ENCODE measurements around the gene PAK2. TPM values are rescaled to one million over a fixed set of nuclear protein-coding genes. Genes with fewer than 3 reads are reported as not detected.
"Not testable (repeated sequence)": the region's sequence is repeated elsewhere in the genome, so short reads cannot be mapped to it uniquely, and the experiment has no call there.

PAK2 gene
- total and polyA plus RNA-seq, 4 experiments from 2014 or later: 29.1 to 97.4 (median 59.9) TPM

- H3K4me1 ChIP-seq (ENCODE audit: insufficient read depth, low read length): peaks cover 14% of the 10 kb centered on the region
- H3K4me1 Mint-ChIP-seq: peaks cover 14 to 29% (median 17%) of the 10 kb centered on the region in 4 donors
- H3K36me3 ChIP-seq (ENCODE audit: insufficient read depth, low read length): no peaks in the 10 kb centered on the region
- H3K36me3 Mint-ChIP-seq: peaks cover 6 to 15% of the 10 kb centered on the region in 2 donors
- POLR2A ChIA-PET (ENCODE audit: partially characterized antibody): no interaction called here
- H3K27ac ChIP-seq (ENCODE audit: low read depth, low read length): no peak overlapping the region
- H3K27me3 Mint-ChIP-seq: no peaks in the 10 kb centered on the region
- CTCF ChIA-PET (ENCODE audit: partially characterized antibody): interaction anchor here (0.8 kb wide), 1 partner anchor 17 kb away, joined by 3 read pairs; no protein-coding TSS in a partner anchor
- H3K4me3 ChIP-seq (ENCODE audit: low read length in 2 of 2): no peak overlapping the region
- DNase-seq: no peak
- no peaks in the 10 kb centered on the region for H3K9me3 Mint-ChIP-seq
- no peaks in the 10 kb centered on the region for H3K9me3 ChIP-seq (ENCODE audit: control insufficient read depth in 1 of 2, low read length in 2 of 2)
- no peak overlapping the region for H3K4me3 Mint-ChIP-seq
- H3K27ac Mint-ChIP-seq: no peak overlapping the region
- intact Hi-C loops (cut with micrococcal nuclease): no loop called here
- H3K27me3 ChIP-seq (ENCODE audit: insufficient read depth, low read length): no peaks in the 10 kb centered on the region
Observed at GRCh38 chr3:196736670-196737374, 2.8 kb upstream of the PAK2 start.

- intact Hi-C loops (cut with micrococcal nuclease): no loop called here
- Mint-ChIP-seq H3K36me3 (peaks cover 6 to 15% of the 10 kb centered on the region in 2 donors), H3K27me3 (no peaks in the 10 kb centered on the region), H3K4me3 (no peak overlapping the region), H3K4me1 (peaks cover 14 to 31% (median 18%) of the 10 kb centered on the region in 4 donors), H3K27ac (peak overlapping the region in 1 of 7 donors; percentile 97), H3K9me3 (no peaks in the 10 kb centered on the region)
- ChIA-PET POLR2A (ENCODE audit: partially characterized antibody) (no interaction called here), CTCF (ENCODE audit: partially characterized antibody) (no interaction called here)
- H3K4me1 ChIP-seq (ENCODE audit: insufficient read depth, low read length): peaks cover 20% of the 10 kb centered on the region
- no peaks in the 10 kb centered on the region for H3K9me3 ChIP-seq (ENCODE audit: control insufficient read depth in 1 of 2, low read length in 2 of 2)
- H3K4me3 ChIP-seq (ENCODE audit: low read length in 2 of 2): no peak overlapping the region
- no peak for DNase-seq
- H3K27ac ChIP-seq (ENCODE audit: low read depth, low read length): no peak overlapping the region
- H3K36me3 ChIP-seq (ENCODE audit: insufficient read depth, low read length): no peaks in the 10 kb centered on the region
- H3K27me3 ChIP-seq (ENCODE audit: insufficient read depth, low read length): no peaks in the 10 kb centered on the region
Observed at GRCh38 chr3:196737655-196738054, 2.0 kb upstream of the PAK2 start.

- no peaks in the 10 kb centered on the region for H3K9me3 ChIP-seq (ENCODE audit: control insufficient read depth in 1 of 2, low read length in 2 of 2)
- CTCF ChIA-PET (ENCODE audit: partially characterized antibody): interaction anchor here (0.6 to 1.5 kb wide), 6 partner anchors 24 to 230 kb away, joined by 3 to 5 read pairs (median 4); no protein-coding TSS in a partner anchor
- H3K4me3 ChIP-seq (ENCODE audit: low read length in 2 of 2): peak overlapping the region; percentile 70 to 95
- Mint-ChIP-seq H3K27ac (peak overlapping the region; percentile 97 to 100 (median 99)), H3K36me3 (peaks cover 4 to 12% of the 10 kb centered on the region in 2 donors), H3K4me1 (peaks cover 21 to 51% (median 32%) of the 10 kb centered on the region in 4 donors), H3K9me3 (no peaks in the 10 kb centered on the region), H3K27me3 (no peaks in the 10 kb centered on the region), H3K4me3 (peak overlapping the region; percentile 96 to 100 (median 100))
- H3K4me1 ChIP-seq (ENCODE audit: insufficient read depth, low read length): peaks cover 49% of the 10 kb centered on the region
- DNase-seq: peak; percentile 52 to 74 (median 66)
- H3K27ac ChIP-seq (ENCODE audit: low read depth, low read length): peak overlapping the region; percentile 99
- POLR2A ChIA-PET (ENCODE audit: partially characterized antibody): interaction anchor here (0.6 to 2.6 kb wide), 25 partner anchors 11 to 1045 kb away, joined by 3 to 59 read pairs (median 4); partner anchors contain the start of genes CEP19, FBXO45, NCBP2 and NRROS
- intact Hi-C loops (cut with micrococcal nuclease): loop anchor here (5.0 to 10.0 kb wide), 2 partner anchors 37 to 64 kb away; no protein-coding TSS in a partner anchor
- no peaks in the 10 kb centered on the region for H3K27me3 ChIP-seq (ENCODE audit: insufficient read depth, low read length)
- H3K36me3 ChIP-seq (ENCODE audit: insufficient read depth, low read length): no peaks in the 10 kb centered on the region
Observed at GRCh38 chr3:196740481-196741248, 1.0 kb downstream of the PAK2 start.

GRCh38 chr3:196741249-196741889 lies 1.7 kb downstream of the PAK2 start:
- no peaks in the 10 kb centered on the region for H3K27me3 ChIP-seq (ENCODE audit: insufficient read depth, low read length)
- H3K9me3 Mint-ChIP-seq: no peaks in the 10 kb centered on the region
- intact Hi-C loops (cut with micrococcal nuclease): loop anchor here (5.0 to 10.0 kb wide), 2 partner anchors 36 to 63 kb away; no protein-coding TSS in a partner anchor
- CTCF ChIA-PET (ENCODE audit: partially characterized antibody): interaction anchor here (1.3 to 1.5 kb wide), 2 partner anchors 28 to 229 kb away, joined by 4 to 5 read pairs; no protein-coding TSS in a partner anchor
- no peaks in the 10 kb centered on the region for H3K27me3 Mint-ChIP-seq
- H3K4me3 ChIP-seq (ENCODE audit: low read length in 2 of 2): peak overlapping the region; percentile 70 to 95
- H3K27ac Mint-ChIP-seq: peak overlapping the region; percentile 97 to 100 (median 99)
- H3K4me1 ChIP-seq (ENCODE audit: insufficient read depth, low read length): peaks cover 52% of the 10 kb centered on the region
- peak overlapping the region; percentile 99 for H3K27ac ChIP-seq (ENCODE audit: low read depth, low read length)
- POLR2A ChIA-PET (ENCODE audit: partially characterized antibody): interaction anchor here (0.6 to 2.6 kb wide), 11 partner anchors 10 to 971 kb away, joined by 3 to 59 read pairs (median 5); partner anchors contain the start of genes CEP19, PIGX and SENP5
- DNase-seq: no peak
- peaks cover 7 to 16% of the 10 kb centered on the region in 2 donors for H3K36me3 Mint-ChIP-seq
- peaks cover 24 to 57% (median 34%) of the 10 kb centered on the region in 4 donors for H3K4me1 Mint-ChIP-seq
- H3K9me3 ChIP-seq (ENCODE audit: control insufficient read depth in 1 of 2, low read length in 2 of 2): no peaks in the 10 kb centered on the region
- peak overlapping the region; percentile 96 to 100 (median 100) for H3K4me3 Mint-ChIP-seq
- H3K36me3 ChIP-seq (ENCODE audit: insufficient read depth, low read length): no peaks in the 10 kb centered on the region

- DNase-seq; POLR2A ChIA-PET (ENCODE audit: partially characterized antibody); CTCF ChIA-PET (ENCODE audit: partially characterized antibody); H3K9me3 ChIP-seq (ENCODE audit: control insufficient read depth in 1 of 2, low read length in 2 of 2); H3K9me3 Mint-ChIP-seq; H3K27me3 Mint-ChIP-seq; H3K4me3 ChIP-seq (ENCODE audit: low read length in 2 of 2); H3K36me3 ChIP-seq (ENCODE audit: insufficient read depth, low read length); H3K27me3 ChIP-seq (ENCODE audit: insufficient read depth, low read length): not testable (repeated sequence)
- Mint-ChIP-seq H3K4me1 (peaks cover 31 to 64% (median 41%) of the 10 kb centered on the region in 4 donors), H3K36me3 (peaks cover 21 to 28% of the 10 kb centered on the region in 2 donors), H3K27ac (peak overlapping the region in 3 of 7 donors; percentile 7 to 71 (median 60)), H3K4me3 (peak overlapping the region in 3 of 8 donors; percentile 71 to 78 (median 73))
- peaks cover 61% of the 10 kb centered on the region for H3K4me1 ChIP-seq (ENCODE audit: insufficient read depth, low read length)
- intact Hi-C loops (cut with micrococcal nuclease): loop anchor here (5.0 to 10.0 kb wide), 2 partner anchors 34 to 61 kb away; no protein-coding TSS in a partner anchor
- peak overlapping the region; percentile 35 for H3K27ac ChIP-seq (ENCODE audit: low read depth, low read length)
Observed at GRCh38 chr3:196743569-196743968, 3.9 kb downstream of the PAK2 start.

GRCh38 chr3:196749125-196749524 lies 9.5 kb downstream of the PAK2 start:
- H3K4me3 Mint-ChIP-seq: no peak overlapping the region
- CTCF ChIA-PET (ENCODE audit: partially characterized antibody): interaction anchor here (0.7 kb wide), 1 partner anchor 53 kb away, joined by 3 read pairs; no protein-coding TSS in a partner anchor
- H3K36me3 ChIP-seq (ENCODE audit: insufficient read depth, low read length): no peaks in the 10 kb centered on the region
- H3K9me3 Mint-ChIP-seq: no peaks in the 10 kb centered on the region
- peaks cover 33 to 46% of the 10 kb centered on the region in 2 donors for H3K36me3 Mint-ChIP-seq
- intact Hi-C loops (cut with micrococcal nuclease): loop anchor here (10.0 kb wide), 1 partner anchor 56 kb away; no protein-coding TSS in a partner anchor
- no peaks in the 10 kb centered on the region for H3K27me3 Mint-ChIP-seq
- H3K27me3 ChIP-seq (ENCODE audit: insufficient read depth, low read length): no peaks in the 10 kb centered on the region
- no peaks in the 10 kb centered on the region for H3K9me3 ChIP-seq (ENCODE audit: control insufficient read depth in 1 of 2, low read length in 2 of 2)
- peaks cover 36 to 63% (median 49%) of the 10 kb centered on the region in 4 donors for H3K4me1 Mint-ChIP-seq
- no peak for DNase-seq
- H3K27ac Mint-ChIP-seq: peak overlapping the region in 4 of 7 donors; percentile 20 to 39 (median 28)
- H3K27ac ChIP-seq (ENCODE audit: low read depth, low read length): no peak overlapping the region
- H3K4me1 ChIP-seq (ENCODE audit: insufficient read depth, low read length): peaks cover 46% of the 10 kb centered on the region
- POLR2A ChIA-PET (ENCODE audit: partially characterized antibody): no interaction called here
- no peak overlapping the region for H3K4me3 ChIP-seq (ENCODE audit: low read length in 2 of 2)
